ENCODE data around the gene UBTD2.

The UBTD2 gene

DNA sequence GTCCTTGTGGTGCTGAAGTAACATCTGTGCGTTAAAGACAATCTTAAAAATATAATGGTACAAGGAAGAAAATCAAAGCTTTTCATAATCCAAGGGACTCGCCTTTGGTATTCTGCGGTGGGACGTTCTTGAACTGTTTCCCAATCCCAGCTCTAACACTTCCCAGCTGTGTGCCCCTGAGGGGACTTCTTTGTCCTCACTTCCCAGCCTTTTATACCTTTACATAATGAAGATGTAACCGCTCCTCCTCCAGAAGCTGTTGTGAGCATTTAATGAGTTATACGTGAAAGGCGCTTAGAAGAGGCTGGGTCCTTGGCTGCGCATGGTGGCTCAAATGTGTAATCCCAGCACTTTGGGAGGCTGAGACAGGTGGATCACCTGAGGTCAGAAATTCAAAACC is 112.4 kb downstream of the UBTD2 start:
- no peak for DNase-seq (ENCODE audit: low spot score)

- no peak for DNase-seq (ENCODE audit: low spot score)
These were observed 113.3 kb downstream of the UBTD2 start for GRCh38 chr5:172170251-172170701.

- no peak for DNase-seq (ENCODE audit: low spot score)
These were observed 114.3 kb downstream of the UBTD2 start for GRCh38 chr5:172169216-172169615.

GRCh38 chr5:172168311-172168710 is 115.3 kb downstream of the UBTD2 start:
- DNase-seq (ENCODE audit: low spot score), result no peak

DNA sequence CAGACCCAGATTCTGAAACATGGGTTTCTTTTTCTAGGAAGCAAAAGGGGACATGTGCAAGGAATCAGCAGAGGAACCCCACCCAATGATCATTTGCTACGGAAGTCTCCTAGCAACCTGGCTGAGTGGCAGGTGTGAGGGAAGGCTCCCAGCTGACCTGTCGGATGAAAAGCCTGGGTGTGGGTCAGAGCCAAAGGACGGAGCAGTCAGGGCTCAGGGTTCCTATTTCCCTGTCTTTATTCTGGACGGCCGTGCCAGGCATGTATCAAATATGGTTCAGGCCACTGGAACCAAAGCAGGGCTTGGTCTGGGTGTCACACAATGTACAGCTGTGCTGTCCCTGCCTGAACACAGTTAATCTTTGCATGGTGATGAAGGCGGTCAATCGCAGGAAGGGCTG is 115.7 kb downstream of the UBTD2 start:
- no peak for DNase-seq (ENCODE audit: low spot score)

DNA sequence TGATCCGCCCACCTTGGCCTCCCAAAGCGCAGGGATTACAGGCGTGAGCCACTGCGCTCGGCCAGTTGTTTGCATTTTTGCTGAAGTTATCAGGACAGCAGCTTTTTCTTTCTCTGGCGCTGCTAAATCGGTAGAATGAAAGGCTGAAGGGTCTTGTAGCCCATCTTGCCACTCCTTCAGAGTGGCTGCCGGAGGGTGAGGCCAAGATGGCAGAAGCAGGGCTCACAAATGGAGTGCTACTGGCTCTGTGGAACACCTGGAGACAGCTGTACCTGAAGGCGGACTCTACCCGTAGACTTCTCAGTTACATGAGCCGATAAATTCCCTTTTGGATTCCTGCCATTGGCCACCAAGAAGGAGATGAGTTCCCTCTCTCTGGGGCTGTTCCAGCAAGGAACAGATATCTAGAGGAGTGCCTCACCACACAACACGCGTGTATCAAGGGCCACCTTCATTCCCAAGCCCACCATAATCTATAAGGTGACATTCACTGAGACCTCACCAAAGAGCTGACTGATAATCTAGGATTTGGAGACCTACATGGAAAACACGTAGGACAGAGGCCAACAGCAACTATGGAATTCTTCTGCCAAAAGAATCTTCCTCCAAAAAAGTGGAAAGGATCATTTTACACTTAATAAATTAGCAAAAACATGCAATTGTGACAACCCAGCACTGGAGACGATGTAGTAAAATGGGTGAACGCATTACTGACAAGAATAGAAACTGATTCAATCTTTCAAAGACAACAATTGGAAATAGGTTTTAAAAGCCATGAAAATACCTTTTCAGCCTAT is 117.3 kb downstream of the UBTD2 start:
- DNase-seq (ENCODE audit: low spot score), result no peak

GRCh38 chr5:172165465-172165864 is 118.1 kb downstream of the UBTD2 start:
- DNase-seq (ENCODE audit: low spot score), result no peak

- DNase-seq (ENCODE audit: low spot score), result no peak
These were observed 118.8 kb downstream of the UBTD2 start for GRCh38 chr5:172164769-172165212.

- DNase-seq (ENCODE audit: low spot score), result no peak
These were observed 120.2 kb downstream of the UBTD2 start for GRCh38 chr5:172163346-172163745.

DNA sequence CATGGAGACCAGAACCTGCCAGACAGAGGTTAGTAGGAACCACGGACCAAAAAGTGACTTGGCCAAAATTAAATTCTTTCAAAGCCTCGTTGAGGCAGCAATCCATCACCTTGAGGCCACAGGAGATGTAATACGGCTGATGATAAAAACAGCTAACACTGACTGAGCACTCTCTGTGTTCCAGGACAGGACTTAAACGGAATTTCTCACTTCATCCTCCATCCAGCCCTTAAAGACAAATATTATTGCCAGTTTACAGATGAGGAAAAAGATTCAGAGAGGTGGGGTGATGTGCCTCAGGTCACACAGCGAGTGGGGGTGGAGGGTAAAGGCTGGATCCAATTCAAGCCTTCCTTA is 120.6 kb downstream of the UBTD2 start:
- no peak for DNase-seq (ENCODE audit: low spot score)

- DNase-seq (ENCODE audit: low spot score), result no peak
These were observed 121.1 kb downstream of the UBTD2 start for GRCh38 chr5:172162323-172162986.

- DNase-seq (ENCODE audit: low spot score), result no peak
These were observed 123.1 kb downstream of the UBTD2 start for GRCh38 chr5:172160506-172160905.
